HG03103 (cell line): ENCODE data around the gene MBOAT7.
"Not testable (repeated sequence)": the region's sequence is repeated elsewhere in the genome, so short reads cannot be mapped to it uniquely, and the experiment has no call there.

Experiments used
- ATAC-seq: cut with Tn5 transposase; IDR thresholded peaks from one replicate; pipeline ENCODE4 v1.9.1; 2021; ENCODE audit warnings: low read depth; ENCODE audit not compliant: unreplicated experiment

Gene MBOAT7

DNA sequence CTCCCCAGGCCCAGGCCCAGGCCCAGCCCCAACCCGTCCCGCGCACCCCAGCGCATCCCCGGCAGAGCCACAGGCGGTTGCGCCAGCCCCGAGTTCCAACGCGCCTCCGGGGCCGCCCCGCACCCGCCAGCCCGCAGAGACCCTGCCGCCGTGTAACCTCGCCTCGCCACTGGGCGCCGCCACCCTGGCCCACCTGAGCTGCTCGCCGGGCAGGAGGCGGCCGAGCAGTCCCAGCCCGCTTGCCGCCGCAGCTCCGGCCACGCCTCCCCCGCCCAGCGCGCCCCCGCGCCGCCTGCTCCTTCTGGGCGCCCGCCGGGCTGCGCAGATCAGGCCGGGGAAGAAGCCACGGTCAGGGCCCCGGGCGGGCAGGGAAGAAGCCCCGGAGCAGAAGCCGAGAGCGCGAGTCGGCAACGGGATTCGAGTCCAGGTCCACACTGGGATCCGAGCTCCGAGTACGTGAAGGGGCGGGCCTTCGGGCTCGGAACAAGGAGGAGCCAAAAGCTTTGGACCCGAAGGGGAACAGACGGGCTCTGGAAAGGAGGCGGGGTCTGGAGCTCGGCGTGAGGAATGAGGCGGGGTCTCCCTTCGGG, at the start of gene MBOAT7:
MBOAT7 (minus strand) TSS at position 436 of the 590 bp plus-strand sequence. CDS start 1,072 bp downstream, outside the sequence.
- ATAC-seq = peak; percentile 36

DNA sequence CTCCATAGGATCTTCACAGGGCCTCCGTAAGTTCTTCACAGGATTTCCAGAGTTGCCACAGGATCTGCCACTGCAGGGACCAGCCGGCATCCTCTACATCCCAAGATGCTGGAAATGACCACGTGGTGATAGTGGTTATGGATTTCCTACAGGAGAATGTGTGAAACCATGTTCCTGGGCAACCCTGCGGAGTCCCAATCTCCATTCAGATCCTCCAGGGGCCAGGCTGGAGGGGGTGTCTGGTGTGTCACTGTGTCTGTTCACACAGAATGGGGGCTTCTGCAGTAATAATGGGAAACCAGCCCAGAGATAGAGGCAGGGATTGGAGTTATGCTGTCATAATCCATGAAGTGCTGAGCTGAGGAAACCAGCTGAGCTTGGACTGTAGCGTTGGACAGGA, 44.6 kb upstream of the MBOAT7 start:
- ATAC-seq = no peak

DNA sequence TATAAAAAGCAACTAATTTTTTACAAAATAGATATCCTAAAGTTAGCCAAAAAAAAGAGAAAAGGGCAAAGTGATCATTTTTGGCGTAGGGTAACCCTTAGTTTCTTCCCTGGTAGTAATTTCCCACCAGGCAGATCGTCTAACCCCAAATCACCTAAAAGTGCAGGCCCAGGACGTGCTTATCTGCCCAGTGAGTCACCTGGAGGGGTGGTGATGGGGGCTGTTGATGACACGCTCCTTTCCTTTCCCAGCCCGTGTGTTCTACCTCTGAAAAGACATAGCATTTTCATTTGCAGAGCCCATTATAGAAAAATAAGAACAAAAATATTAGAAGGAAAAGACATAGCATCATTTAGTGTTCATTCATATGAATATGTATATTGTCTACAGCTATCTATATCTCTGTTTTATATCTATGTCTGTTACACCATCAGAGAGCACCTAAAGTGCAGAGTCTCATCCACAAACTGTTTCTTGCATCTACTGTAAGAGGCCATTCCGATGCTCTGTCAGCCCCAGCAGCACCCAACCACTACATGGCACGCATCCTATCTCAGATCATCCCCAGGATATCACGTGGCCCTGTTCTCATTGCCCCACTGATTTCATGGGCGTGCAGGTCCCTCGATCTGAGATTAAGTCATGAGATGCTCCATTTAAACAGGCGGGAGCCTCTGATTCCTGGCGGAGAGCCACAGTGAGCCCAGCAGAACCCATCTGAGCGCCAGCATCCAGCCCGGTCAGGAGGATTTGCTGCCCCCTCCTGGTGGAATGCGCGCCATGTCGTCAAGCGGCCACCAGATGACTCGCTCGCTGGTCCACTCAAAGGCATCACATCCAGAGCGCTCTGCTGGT, 41.9 kb upstream of the MBOAT7 start:
- ATAC-seq = no peak

- no peak for ATAC-seq
Observed at GRCh38 chr19:54230031-54230430, 40.7 kb upstream of the MBOAT7 start.

DNA sequence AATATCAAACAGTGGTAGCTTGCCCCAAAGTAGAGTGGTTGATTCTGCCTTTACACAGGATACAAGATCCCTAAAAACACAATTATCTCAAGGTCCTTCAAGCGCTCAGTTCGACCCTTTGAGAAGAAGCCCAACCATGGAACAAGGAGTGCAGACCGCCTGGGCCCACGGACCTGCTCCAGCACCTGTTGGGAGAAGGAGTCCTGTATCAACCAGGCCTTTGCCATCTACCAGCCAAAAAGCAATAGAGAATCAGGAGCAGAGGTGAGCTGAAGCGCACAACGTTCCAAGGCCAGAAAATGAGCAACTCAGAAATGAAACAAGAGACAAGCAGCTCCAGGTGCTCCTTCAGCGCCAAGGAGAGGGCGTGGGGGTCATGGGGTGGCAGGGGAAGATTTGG, 39.8 kb upstream of the MBOAT7 start:
- no peak for ATAC-seq

- ATAC-seq = not testable (repeated sequence)
Observed at GRCh38 chr19:54224619-54225018, 35.2 kb upstream of the MBOAT7 start.

- ATAC-seq = not testable (repeated sequence)
Observed at GRCh38 chr19:54223937-54224281, 34.5 kb upstream of the MBOAT7 start.

DNA sequence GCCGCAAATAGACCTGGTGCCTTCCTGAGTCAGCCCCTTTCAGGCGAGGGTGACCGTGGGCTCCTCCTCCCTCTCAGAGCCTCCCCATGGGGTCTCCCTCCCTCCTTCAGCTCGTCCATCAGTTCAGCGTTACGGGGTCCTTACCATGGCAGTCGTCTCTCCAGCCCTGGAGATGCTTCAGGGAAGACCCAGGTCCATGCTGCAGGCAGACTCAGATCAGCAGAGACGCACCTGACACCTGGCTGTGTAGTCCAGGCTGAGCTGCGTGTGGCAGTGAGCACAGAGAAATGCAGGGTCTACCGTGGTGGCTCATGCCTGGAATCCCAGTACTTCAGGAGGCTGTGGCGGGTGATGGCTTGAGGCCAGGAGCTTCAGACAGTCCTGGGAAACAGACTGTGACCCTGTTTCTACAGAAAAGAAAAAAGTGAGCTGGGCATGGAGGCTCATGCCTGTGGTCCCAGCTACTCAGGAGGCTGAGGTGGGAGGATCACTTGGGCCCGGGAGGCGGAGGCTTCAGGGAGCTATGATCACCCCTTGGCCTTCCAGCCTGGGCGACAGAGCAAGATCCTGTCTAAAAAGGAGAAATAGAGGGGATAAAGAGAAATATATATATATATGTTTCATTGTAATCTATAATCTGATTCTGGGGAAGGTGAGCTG, 34.0 kb upstream of the MBOAT7 start:
- not testable (repeated sequence) for ATAC-seq

DNA sequence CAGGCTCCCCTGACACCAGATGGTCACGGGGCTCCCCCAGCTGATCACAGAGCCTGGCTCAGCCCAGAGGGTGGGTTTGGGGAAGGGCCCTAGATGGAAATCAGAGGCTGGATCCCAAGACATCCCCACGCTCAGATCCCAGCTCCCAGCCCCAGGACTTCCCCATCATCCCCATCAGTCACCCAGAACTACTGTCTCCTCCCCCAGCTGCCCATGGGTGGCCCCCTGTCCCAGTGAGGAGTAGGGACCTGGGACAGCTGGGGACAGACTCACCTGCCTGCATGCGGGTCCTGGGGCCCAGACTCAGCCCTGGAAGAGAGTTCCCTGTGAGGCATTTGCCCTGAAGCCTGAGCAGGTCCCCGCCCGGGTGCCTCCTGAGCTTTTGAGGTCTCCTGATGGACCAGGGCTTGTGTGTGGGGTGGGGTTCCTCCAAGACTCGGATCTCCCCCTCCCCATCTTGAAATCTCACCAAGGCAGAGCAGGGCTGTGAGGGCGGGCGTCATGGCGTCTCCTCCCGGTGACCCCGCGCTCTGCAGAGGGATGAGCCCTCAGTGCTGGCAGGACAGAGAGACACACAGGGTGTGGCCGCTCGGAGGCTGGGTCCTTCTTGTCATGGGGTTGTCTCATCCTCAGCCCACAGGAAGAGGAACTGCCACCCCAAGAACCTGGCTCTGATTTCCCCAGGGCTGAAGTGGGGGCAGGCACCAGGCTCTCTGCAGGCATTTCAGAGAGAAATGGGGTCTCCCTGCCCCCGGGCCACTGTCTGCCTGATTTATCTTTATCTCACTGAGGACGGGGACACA, 33.3 kb upstream of the MBOAT7 start, which contains the start of gene LILRB3:
LILRB3 (minus strand) TSS at position 534 of the 803 bp plus-strand sequence; CDS start at position 503, 31 bp downstream.
- ATAC-seq = not testable (repeated sequence)

- ATAC-seq = not testable (repeated sequence)
Observed at GRCh38 chr19:54221947-54222346, 32.6 kb upstream of the MBOAT7 start.

DNA sequence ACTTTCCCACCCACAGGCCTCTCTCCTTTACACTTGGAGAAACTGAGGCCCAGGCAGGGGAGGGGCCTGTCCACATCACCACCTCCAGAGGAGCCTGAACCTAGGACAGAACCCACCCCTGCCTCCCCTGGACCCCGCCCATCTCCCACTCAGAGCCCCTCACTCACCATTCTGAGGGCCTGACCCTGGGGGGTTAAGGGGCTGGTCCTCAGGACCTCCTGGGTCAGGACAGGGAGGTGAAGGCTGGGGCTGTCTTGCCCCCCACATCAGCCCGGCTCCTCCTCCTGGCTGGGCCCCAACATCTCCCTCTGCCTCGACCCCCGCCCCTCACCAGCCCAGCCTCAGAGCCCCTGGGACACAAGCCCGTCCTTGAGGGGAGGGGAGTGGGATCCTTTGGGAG, 30.3 kb upstream of the MBOAT7 start:
- not testable (repeated sequence) for ATAC-seq

GRCh38 chr19:54218960-54219661, 29.7 kb upstream of the MBOAT7 start:
- ATAC-seq = no peak

GRCh38 chr19:54218259-54218658, 28.9 kb upstream of the MBOAT7 start:
- ATAC-seq = no peak

DNA sequence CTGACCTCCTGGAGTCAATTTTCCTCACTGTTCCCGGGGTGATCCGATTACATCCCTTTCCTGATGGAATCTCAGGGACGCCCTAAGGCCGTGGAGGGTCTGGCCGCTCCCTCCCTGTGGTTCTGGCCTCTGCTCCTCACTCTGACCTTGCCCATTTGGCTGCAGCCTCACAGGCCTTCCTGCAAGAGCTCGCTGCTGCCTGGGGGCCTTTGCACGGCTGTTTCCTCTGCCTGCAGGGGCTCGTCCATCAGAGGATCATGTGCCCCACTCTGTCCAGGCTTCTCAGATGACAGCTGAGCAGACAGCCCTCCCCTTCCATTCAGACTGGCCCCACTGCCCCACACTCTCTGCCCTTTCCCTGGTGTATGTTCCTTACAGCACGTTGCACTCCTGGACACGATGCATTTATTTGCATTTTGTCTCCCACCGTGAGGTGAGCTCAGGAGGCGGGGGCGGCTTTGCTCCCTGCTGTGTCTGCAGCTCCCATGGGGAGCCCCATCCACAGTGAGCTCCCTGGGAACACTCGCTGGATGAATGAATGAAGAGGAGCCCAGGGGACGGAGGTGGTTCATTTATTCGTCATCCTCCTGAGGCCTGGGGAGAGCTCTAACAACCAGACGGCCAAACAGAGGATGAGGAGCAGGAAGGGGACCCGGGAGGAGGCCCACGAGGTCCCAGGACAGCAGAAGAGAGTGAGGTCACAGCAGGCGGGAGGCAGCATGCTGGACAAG, 28.3 kb upstream of the MBOAT7 start:
- not testable (repeated sequence) for ATAC-seq

- ATAC-seq = no peak
Observed at GRCh38 chr19:54216869-54217268, 27.5 kb upstream of the MBOAT7 start.

GRCh38 chr19:54214734-54215133, 25.4 kb upstream of the MBOAT7 start:
- ATAC-seq = not testable (repeated sequence)

DNA sequence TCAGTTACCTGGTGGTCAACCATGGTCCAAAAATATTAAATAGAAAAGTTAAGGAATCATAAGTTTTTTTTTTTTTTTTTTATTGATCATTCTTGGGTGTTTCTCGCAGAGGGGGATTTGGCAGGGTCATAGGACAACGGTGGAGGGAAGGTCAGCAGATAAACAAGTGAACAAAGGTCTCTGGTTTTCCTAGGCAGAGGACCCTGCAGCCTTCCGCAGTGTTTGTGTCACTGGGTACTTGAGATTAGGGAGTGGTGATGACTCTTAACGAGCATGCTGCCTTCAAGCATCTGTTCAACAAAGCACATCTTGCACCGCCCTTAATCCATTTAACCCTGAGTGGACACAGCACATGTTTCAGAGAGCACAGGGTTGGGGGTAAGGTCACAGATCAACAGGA, 24.8 kb upstream of the MBOAT7 start:
- not testable (repeated sequence) for ATAC-seq

- ATAC-seq = no peak
Observed at GRCh38 chr19:54211235-54211634, 21.9 kb upstream of the MBOAT7 start.

DNA sequence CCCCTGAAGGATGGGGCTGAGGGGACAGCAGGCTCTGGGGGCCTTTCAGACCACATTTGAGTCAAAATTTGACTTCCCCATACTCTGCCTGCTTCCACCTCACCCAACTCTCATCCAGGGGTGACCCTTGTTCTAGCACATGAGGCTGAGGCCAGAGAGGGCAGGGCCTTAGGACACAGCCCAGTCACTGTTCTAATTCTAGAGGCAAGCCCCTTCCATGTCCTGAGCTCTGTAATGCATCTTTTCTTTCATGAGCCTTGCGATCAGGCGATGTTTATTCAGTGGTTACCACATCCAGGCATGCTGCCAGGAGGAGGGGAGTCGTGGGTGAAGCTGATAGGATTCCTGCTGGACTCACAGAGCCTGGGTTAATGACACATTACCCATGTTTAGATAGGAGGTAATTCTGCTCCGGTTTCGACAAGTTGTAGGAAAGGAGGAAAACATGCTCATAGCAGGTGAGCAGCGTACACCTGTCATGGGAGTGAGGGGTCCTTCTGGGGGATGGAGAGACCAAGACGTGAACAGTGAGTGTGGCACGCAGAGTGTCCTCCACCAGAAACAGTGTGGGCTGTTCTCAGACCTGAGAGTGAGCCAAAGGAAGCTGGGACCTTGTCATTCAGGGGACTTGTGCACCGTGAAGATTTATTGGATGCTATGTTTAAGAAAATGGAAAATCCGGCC, 20.6 kb upstream of the MBOAT7 start:
- no peak for ATAC-seq
